Myocyte (in vitro differentiated cells): ENCODE data around the gene RNF157. TPM values are rescaled to one million over a fixed set of nuclear protein-coding genes. Genes with fewer than 3 reads are reported as not detected.
A peak's percentile ranks its signal among the peaks of the same experiment; 100 is the strongest.

Experiments used
- DNase-seq: peaks from one replicate; pipeline ENCODE4 v3.0.0-alpha.2; 2012; ENCODE audit warnings: low read depth
- total RNA-seq: library from RNA; depleted of rRNA; stranded (reverse); fragments of >200 nt; gene quantifications from 2 replicates; pipeline ENCODE4 v1.2.3, GENCODE V29; 2014

The RNF157 gene
- total RNA-seq, 1 donor from 2014 or later, result 6.0 TPM

GRCh38 chr17:76145231-76146052, 94.9 kb downstream of the RNF157 start:
- no peak for DNase-seq

GRCh38 chr17:76142585-76143041, 97.7 kb downstream of the RNF157 start:
- DNase-seq, result no peak

GRCh38 chr17:76142039-76142584, 98.2 kb downstream of the RNF157 start:
- DNase-seq, result no peak

- DNase-seq, result peak; percentile 85
Observed at GRCh38 chr17:76141212-76142038, 98.9 kb downstream of the RNF157 start, which contains the start of gene FOXJ1. Gene FOXJ1, minus strand, starts transcription at chr17:76141245. Its CDS starts 850 bp downstream, at chr17:76140395.

- DNase-seq, result no peak
Observed at GRCh38 chr17:76140661-76141211, 99.6 kb downstream of the RNF157 start.

GRCh38 chr17:76139801-76140660, 100.3 kb downstream of the RNF157 start:
- DNase-seq, result no peak

- DNase-seq, result no peak
Observed at GRCh38 chr17:76138896-76139752, 101.2 kb downstream of the RNF157 start.

- no peak for DNase-seq
Observed at GRCh38 chr17:76138234-76138895, 101.9 kb downstream of the RNF157 start.

GRCh38 chr17:76137351-76138233, 102.7 kb downstream of the RNF157 start:
- no peak for DNase-seq

GRCh38 chr17:76137001-76137350, 103.3 kb downstream of the RNF157 start:
- DNase-seq, result no peak

GRCh38 chr17:76136276-76137000, 103.9 kb downstream of the RNF157 start:
- DNase-seq, result no peak

- no peak for DNase-seq
Observed at GRCh38 chr17:76135810-76136188, 104.5 kb downstream of the RNF157 start.

- no peak for DNase-seq
Observed at GRCh38 chr17:76134911-76135809, 105.1 kb downstream of the RNF157 start.

- DNase-seq, result no peak
Observed at GRCh38 chr17:76132574-76133338, 107.5 kb downstream of the RNF157 start.
